Hepatocyte (in vitro differentiated cells): ENCODE data around the gene VPS8.

ENCODE experiments used
- CTCF ChIP-seq: fragments of 200-600 bp; sonication (generic); IDR thresholded peaks from 2 replicates; pipeline ENCODE4 v1.5.1; 2016; ENCODE audit warnings: antibody characterized with exemption, mild to moderate bottlenecking; ENCODE audit not compliant: poor library complexity
- EZH2 ChIP-seq: fragments of 200-600 bp; sonication (generic); IDR thresholded peaks from 2 replicates; pipeline ENCODE4 v1.6.1; 2016; ENCODE audit warnings: antibody characterized with exemption, mild to moderate bottlenecking, borderline replicate concordance
- EZH2phosphoT487 ChIP-seq: fragments of 200-600 bp; sonication (generic); IDR thresholded peaks from one replicate; pipeline ENCODE4 v1.6.1; 2018; ENCODE audit warnings: antibody characterized with exemption, mild to moderate bottlenecking, low read depth, moderate library complexity; ENCODE audit not compliant: unreplicated experiment, severe bottlenecking

- TF ChIP-seq CTCF (no peak), EZH2 (no peak), EZH2phosphoT487 (no peak)
Observed at GRCh38 chr3:184919651-184920050, 107.7 kb downstream of the VPS8 start.
